Ureter (tissue), 1 donor: ENCODE data around the gene LIN37. TPM values are rescaled to one million over a fixed set of nuclear protein-coding genes. Genes with fewer than 3 reads are reported as not detected.
"Not testable (repeated sequence)": the region's sequence is repeated elsewhere in the genome, so short reads cannot be mapped to it uniquely, and the experiment has no call there.

Experiments used
- DNase-seq: peaks from one replicate; pipeline ENCODE4 v3.0.0-alpha.2; 2020; ENCODE audit warnings: low spot score
- total RNA-seq: library from RNA; stranded (reverse); gene quantifications from one replicate; pipeline ENCODE4 v1.2.4, GENCODE V29; 2023
- donor health status: DM: yes; HTN: yes; CAD: no.

LIN37 gene
- total RNA-seq, 1 donor from 2014 or later = 7.2 TPM

GRCh38 chr19:35789195-35789977 is 41.0 kb downstream of the LIN37 start:
- no peak for DNase-seq

GRCh38 chr19:35789978-35790944 is 41.9 kb downstream of the LIN37 start:
- no peak for DNase-seq

GRCh38 chr19:35790981-35791813 is 42.8 kb downstream of the LIN37 start:
- DNase-seq = no peak

- no peak for DNase-seq
These were observed 43.5 kb downstream of the LIN37 start for GRCh38 chr19:35791814-35792279.

- DNase-seq = no peak
These were observed 43.9 kb downstream of the LIN37 start for GRCh38 chr19:35792312-35792711.

GRCh38 chr19:35792888-35793287 is 44.5 kb downstream of the LIN37 start:
- no peak for DNase-seq

- DNase-seq = no peak
These were observed 45.2 kb downstream of the LIN37 start for GRCh38 chr19:35793381-35794165.

GRCh38 chr19:35795564-35795963 is 47.2 kb downstream of the LIN37 start:
- DNase-seq = not testable (repeated sequence)

GRCh38 chr19:35796645-35797542 is 48.5 kb downstream of the LIN37 start:
- no peak for DNase-seq

GRCh38 chr19:35797663-35798062 is 49.3 kb downstream of the LIN37 start:
- DNase-seq = no peak

- no peak for DNase-seq
These were observed 53.5 kb downstream of the LIN37 start for GRCh38 chr19:35801828-35802227.

Other genes starting within 250 kb of the LIN37 start
- gene DMKN, start 234.9 kb upstream of the LIN37 start, total RNA-seq = 131 TPM
- gene SBSN, start 220.3 kb upstream of the LIN37 start, total RNA-seq = not detected
- gene GAPDHS, start 215.1 kb upstream of the LIN37 start, total RNA-seq = not detected
- gene TMEM147, start 202.9 kb upstream of the LIN37 start, total RNA-seq = 113 TPM
- gene ATP4A, start 184.9 kb upstream of the LIN37 start, total RNA-seq = not detected
- not detected for gene PMIS2, start 162.4 kb upstream of the LIN37 start, total RNA-seq
- gene HAUS5, start 135.8 kb upstream of the LIN37 start, total RNA-seq = 19.2 TPM
- gene RBM42, start 119.5 kb upstream of the LIN37 start, total RNA-seq = 66.6 TPM
- gene ETV2, start 106.8 kb upstream of the LIN37 start, total RNA-seq = 1.1 TPM
- 473 TPM for gene COX6B1, start 100.3 kb upstream of the LIN37 start, total RNA-seq
- gene UPK1A, start 82.1 kb upstream of the LIN37 start, total RNA-seq = 631 TPM
- gene ZBTB32, start 44.0 kb upstream of the LIN37 start, total RNA-seq = not detected
- gene KMT2B, start 30.6 kb upstream of the LIN37 start, total RNA-seq = 43.7 TPM
- 14.7 TPM for gene IGFLR1, start 6.1 kb upstream of the LIN37 start, total RNA-seq
- gene U2AF1L4, start 3.2 kb upstream of the LIN37 start, total RNA-seq = 32.9 TPM
- 81.1 TPM for gene PSENEN, start 2.9 kb upstream of the LIN37 start, total RNA-seq
- gene HSPB6, start 8.5 kb downstream of the LIN37 start, total RNA-seq = 80.9 TPM
- 51.1 TPM for gene PROSER3, start 9.6 kb downstream of the LIN37 start, total RNA-seq
- 17.8 TPM for gene ARHGAP33, start 27.0 kb downstream of the LIN37 start, total RNA-seq
- not detected for gene PRODH2, start 64.3 kb downstream of the LIN37 start, total RNA-seq
- gene NPHS1, start 103.9 kb downstream of the LIN37 start, total RNA-seq = not detected
- not detected for gene KIRREL2, start 108.3 kb downstream of the LIN37 start, total RNA-seq
- 6.2 TPM for gene APLP1, start 120.0 kb downstream of the LIN37 start, total RNA-seq
- 14.1 TPM for gene NFKBID, start 152.0 kb downstream of the LIN37 start, total RNA-seq
- 6.8 TPM for gene HCST, start 154.0 kb downstream of the LIN37 start, total RNA-seq
- gene TYROBP, start 159.7 kb downstream of the LIN37 start, total RNA-seq = 18.7 TPM
- gene LRFN3, start 187.8 kb downstream of the LIN37 start, total RNA-seq = 9.6 TPM
- gene SDHAF1, start 246.6 kb downstream of the LIN37 start, total RNA-seq = 13.8 TPM